ENCODE results near the gene LY6G6F. TPM values are rescaled to one million over a fixed set of nuclear protein-coding genes. Genes with fewer than 3 reads are reported as not detected.
A peak's percentile ranks its signal among the peaks of the same experiment; 100 is the strongest.

The LY6G6F gene
- total RNA-seq, 2 experiments from 2014 or later: not detected

GRCh38 chr6:31729979-31730630 lies 23.4 kb downstream of the LY6G6F start:
- DNase-seq: peak; percentile 81
- ATAC-seq: peak; percentile 60
- ChIA-PET CTCF (interaction anchor here (0.6 to 6.5 kb wide), 27 partner anchors 9 to 424 kb away, joined by 3 to 35 read pairs (median 4); partner anchors contain the start of genes CLIC1, HSPA1A, HSPA1B and HSPA1L), POLR2A (interaction anchor here (0.6 to 3.0 kb wide), 8 partner anchors 11 to 100 kb away, joined by 3 to 11 read pairs (median 4); partner anchors contain the start of genes BAG6, GPANK1, LY6G6D and MSH5)
- peak overlapping the region; percentile 76 for H3K4me3 Mint-ChIP-seq
- no peaks in the 10 kb centered on the region for H3K9me3 Mint-ChIP-seq
- no peaks in the 10 kb centered on the region for H3K27me3 Mint-ChIP-seq
- peaks cover 69% of the 10 kb centered on the region for H3K4me1 Mint-ChIP-seq (ENCODE audit: low read depth)
- intact Hi-C loops (cut with micrococcal nuclease): loop anchor here (10.0 kb wide), 1 partner anchor 185 kb away; the partner anchor contains the start of genes ATP6V1G2, DDX39B and NFKBIL1
- no peak for TF ChIP-seq CTCF (IDR thresholded peaks at IDR 0.05)
- H3K36me3 Mint-ChIP-seq (ENCODE audit: low read depth): peaks cover 43% of the 10 kb centered on the region
- H3K27ac Mint-ChIP-seq: peak overlapping the region; percentile 50

- ATAC-seq (no peak), DNase-seq (no peak)
- Mint-ChIP-seq H3K36me3 (ENCODE audit: low read depth) (peaks cover 49% of the 10 kb centered on the region), H3K27me3 (no peaks in the 10 kb centered on the region), H3K9me3 (no peaks in the 10 kb centered on the region), H3K4me1 (ENCODE audit: low read depth) (peaks cover 67% of the 10 kb centered on the region), H3K4me3 (peak overlapping the region; percentile 76), H3K27ac (no peak overlapping the region)
- ChIA-PET CTCF (interaction anchor here (0.6 to 6.5 kb wide), 20 partner anchors 8 to 193 kb away, joined by 3 to 35 read pairs (median 4); partner anchors contain the start of genes CLIC1, HSPA1A, HSPA1L and LSM2), POLR2A (interaction anchor here (1.0 to 3.0 kb wide), 6 partner anchors 10 to 108 kb away, joined by 3 to 11 read pairs (median 6); partner anchors contain the start of genes GPANK1, LY6G6D and MSH5)
- intact Hi-C loops (cut with micrococcal nuclease): loop anchor here (10.0 kb wide), 1 partner anchor 186 kb away; the partner anchor contains the start of genes ATP6V1G2, DDX39B and NFKBIL1
- no peak for TF ChIP-seq CTCF (IDR thresholded peaks at IDR 0.05)
Measured at GRCh38 chr6:31730631-31731086, 24.0 kb downstream of the LY6G6F start.

- intact Hi-C loops (cut with micrococcal nuclease): loop anchor here (10.0 kb wide), 1 partner anchor 187 kb away; the partner anchor contains the start of genes ATP6V1G2, DDX39B and NFKBIL1
- H3K27ac Mint-ChIP-seq: peak overlapping the region; percentile 15
- no peaks in the 10 kb centered on the region for H3K9me3 Mint-ChIP-seq
- H3K27me3 Mint-ChIP-seq: no peaks in the 10 kb centered on the region
- ATAC-seq (no peak), DNase-seq (no peak)
- no peak for TF ChIP-seq CTCF (IDR thresholded peaks at IDR 0.05)
- CTCF ChIA-PET: interaction anchor here (1.0 to 6.5 kb wide), 3 partner anchors 39 to 85 kb away, joined by 3 to 35 read pairs (median 4); no protein-coding TSS in a partner anchor
- POLR2A ChIA-PET: interaction anchor here (0.9 to 1.9 kb wide), 5 partner anchors 9 to 107 kb away, joined by 3 to 7 read pairs (median 3); partner anchors contain the start of gene MPIG6B
- peaks cover 59% of the 10 kb centered on the region for H3K4me1 Mint-ChIP-seq (ENCODE audit: low read depth)
- peaks cover 51% of the 10 kb centered on the region for H3K36me3 Mint-ChIP-seq (ENCODE audit: low read depth)
- H3K4me3 Mint-ChIP-seq: no peak overlapping the region
Measured at GRCh38 chr6:31732029-31732428, 25.4 kb downstream of the LY6G6F start.

- H3K4me1 Mint-ChIP-seq (ENCODE audit: low read depth): peaks cover 60% of the 10 kb centered on the region
- ChIA-PET CTCF (interaction anchor here (9.9 kb wide), 1 partner anchor 36 kb away, joined by 59 read pairs; no protein-coding TSS in a partner anchor), POLR2A (interaction anchor here (0.7 to 1.5 kb wide), 4 partner anchors 19 to 85 kb away, joined by 3 to 4 read pairs (median 3); no protein-coding TSS in a partner anchor)
- H3K27me3 Mint-ChIP-seq: no peaks in the 10 kb centered on the region
- ATAC-seq (no peak), DNase-seq (no peak)
- H3K9me3 Mint-ChIP-seq: no peaks in the 10 kb centered on the region
- H3K4me3 Mint-ChIP-seq: peak overlapping the region; percentile 97
- H3K27ac Mint-ChIP-seq: peak overlapping the region; percentile 93
- intact Hi-C loops (cut with micrococcal nuclease): loop anchor here (10.0 kb wide), 1 partner anchor 189 kb away; the partner anchor contains the start of genes ATP6V1G2, DDX39B and NFKBIL1
- H3K36me3 Mint-ChIP-seq (ENCODE audit: low read depth): peaks cover 49% of the 10 kb centered on the region
- no peak for TF ChIP-seq CTCF (IDR thresholded peaks at IDR 0.05)
Measured at GRCh38 chr6:31733734-31734133, 27.1 kb downstream of the LY6G6F start.

All from activated CD8-positive, alpha-beta T cell treated with anti-CD3 and anti-CD28 coated beads for 36 hours (primary cell).